ENCODE results near the gene IRS1.

DNA sequence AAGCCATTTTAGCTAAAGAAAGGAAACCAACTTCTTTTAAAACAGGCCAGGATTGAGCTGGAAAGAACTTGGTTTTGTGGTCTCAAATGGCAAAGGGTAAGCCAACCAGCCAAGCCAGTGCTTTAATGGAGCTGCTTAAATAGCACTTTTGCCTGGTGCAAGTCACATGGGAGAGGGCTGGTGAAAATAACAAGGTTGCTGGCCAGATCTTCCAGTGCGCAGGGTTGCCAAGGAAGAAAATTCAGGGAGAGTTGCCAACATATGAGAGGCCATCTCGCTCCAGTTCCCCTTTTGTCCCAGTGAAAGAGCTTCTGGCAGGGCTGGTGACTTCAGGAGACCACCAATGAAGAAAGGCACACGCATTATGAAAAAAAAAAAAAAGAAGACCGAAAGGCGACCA lies 57.3 kb downstream of the IRS1 start:
- TF ChIP-seq POLR2A (IDR thresholded peaks at IDR 0.05) = no peak
- TF ChIP-seq, protein P1, sequence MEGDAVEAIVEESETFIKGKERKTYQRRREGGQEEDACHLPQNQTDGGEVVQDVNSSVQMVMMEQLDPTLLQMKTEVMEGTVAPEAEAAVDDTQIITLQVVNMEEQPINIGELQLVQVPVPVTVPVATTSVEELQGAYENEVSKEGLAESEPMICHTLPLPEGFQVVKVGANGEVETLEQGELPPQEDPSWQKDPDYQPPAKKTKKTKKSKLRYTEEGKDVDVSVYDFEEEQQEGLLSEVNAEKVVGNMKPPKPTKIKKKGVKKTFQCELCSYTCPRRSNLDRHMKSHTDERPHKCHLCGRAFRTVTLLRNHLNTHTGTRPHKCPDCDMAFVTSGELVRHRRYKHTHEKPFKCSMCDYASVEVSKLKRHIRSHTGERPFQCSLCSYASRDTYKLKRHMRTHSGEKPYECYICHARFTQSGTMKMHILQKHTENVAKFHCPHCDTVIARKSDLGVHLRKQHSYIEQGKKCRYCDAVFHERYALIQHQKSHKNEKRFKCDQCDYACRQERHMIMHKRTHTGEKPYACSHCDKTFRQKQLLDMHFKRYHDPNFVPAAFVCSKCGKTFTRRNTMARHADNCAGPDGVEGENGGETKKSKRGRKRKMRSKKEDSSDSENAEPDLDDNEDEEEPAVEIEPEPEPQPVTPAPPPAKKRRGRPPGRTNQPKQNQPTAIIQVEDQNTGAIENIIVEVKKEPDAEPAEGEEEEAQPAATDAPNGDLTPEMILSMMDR (IDR thresholded peaks at IDR 0.05) = no peak
- no peak for TF ChIP-seq POLR2AphosphoS5 (IDR thresholded peaks at IDR 0.05)

Data from stomach (tissue), 4 donors.